Hepatic stellate cell (primary cell): Measurements from ENCODE around the gene NOP58.
"Not testable (repeated sequence)": the region's sequence is repeated elsewhere in the genome, so short reads cannot be mapped to it uniquely, and the experiment has no call there.

Experiments used
- DNase-seq: peaks from one replicate; pipeline ENCODE4 v3.0.0; 2011; ENCODE audit warnings: low spot score

The NOP58 gene

DNA sequence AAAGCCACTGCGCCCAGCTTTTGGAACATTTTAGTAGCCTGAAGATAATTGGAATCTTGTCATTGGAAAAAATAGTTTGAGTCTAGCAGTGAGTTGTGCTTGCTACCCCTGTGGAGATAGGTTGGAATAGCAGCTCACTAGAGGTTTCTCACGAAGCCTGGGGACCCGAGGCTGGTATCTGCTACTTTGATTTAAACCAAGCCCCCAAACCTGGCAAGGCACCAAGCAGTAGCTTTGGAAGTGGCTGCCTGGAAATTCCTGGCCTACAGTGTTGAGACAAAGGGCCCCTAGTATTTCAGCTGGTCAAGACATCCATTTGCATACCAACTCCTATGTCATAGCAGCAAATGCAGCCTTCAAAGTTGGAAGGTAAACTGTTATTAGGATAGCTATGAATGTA is 42.1 kb downstream of the NOP58 start:
- DNase-seq: no peak

DNA sequence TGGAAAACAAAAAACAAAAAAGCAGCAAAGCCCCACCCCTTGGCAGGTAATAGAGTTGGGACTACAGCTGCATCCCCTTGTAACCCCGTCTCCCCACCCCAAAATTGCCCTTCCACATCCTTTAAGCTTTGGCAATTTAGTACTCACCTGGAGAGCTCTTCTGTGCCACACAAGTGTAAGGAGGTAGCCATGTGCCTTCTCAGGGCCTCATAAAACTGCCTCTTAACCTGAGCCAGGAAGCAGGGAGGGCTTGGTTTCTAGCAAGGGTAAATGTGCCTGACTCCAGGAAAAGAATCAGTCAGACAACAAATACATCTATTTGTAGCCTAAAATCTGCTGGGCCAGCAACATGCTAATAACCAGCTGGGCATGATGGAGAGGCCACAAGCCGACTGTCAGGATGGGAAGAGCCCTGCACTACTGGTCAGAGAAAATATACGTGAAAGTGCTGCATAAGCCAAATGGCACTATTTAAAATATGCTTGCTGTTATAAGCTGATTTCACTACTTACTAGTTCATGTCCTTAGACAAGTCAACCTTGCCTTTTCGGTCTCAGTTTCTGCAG is 46.3 kb downstream of the NOP58 start:
- no peak for DNase-seq

DNA sequence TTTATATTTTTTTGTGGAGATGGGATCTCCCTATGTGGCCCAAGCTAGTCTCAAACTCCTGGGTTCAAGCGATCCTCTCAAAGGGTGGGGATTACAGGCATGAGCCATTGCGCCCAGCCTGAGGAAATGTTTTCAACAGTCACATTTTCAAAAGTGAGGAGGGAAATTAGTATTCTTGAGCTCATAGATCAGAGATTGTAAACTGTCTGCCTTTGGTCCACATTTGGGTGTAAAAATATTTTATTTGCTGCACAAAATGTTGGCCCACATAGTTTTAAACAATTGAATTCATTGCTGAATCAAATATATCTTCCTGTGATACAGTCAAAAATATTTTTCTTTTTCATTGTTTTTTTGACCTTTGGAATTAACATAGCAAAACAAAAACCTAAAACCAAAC is 48.6 kb downstream of the NOP58 start:
- no peak for DNase-seq

DNA sequence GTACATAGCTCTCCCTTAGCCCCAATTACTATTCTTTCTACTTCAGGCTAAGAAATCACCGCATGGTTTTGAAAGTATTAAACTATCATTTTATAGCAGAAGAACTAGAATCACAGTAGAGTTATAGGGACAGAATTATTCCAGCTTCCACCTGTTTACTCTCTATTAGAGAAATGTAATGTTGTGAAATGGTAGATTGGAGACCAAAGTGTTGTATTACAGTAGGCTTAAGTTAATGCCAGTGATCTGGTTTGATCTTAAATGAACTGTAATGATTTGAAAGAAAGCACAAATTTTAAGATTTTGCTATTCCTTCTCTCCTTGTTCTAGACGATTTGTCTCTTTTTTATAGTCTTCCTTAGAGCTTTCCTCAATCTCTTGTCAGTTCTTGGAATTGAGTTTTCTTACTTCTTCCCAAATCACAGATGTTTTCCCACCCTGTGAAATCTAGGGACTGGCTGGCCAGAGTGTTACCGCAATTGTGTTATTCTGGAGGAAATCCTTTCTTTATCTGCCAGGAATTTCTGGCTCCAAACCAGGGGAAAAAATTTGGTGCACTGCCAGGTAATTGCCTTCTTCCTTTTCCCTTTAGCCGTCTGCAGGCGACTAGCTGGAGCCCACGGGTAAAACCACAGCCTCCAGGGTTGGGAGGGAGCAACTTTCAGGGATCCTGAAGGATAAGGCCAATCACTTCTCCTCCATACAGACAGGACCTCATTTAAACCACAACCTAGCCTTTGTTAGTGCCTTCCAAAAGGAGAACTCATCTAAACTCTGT is 51.7 kb downstream of the NOP58 start:
- DNase-seq: peak; percentile 43

DNA sequence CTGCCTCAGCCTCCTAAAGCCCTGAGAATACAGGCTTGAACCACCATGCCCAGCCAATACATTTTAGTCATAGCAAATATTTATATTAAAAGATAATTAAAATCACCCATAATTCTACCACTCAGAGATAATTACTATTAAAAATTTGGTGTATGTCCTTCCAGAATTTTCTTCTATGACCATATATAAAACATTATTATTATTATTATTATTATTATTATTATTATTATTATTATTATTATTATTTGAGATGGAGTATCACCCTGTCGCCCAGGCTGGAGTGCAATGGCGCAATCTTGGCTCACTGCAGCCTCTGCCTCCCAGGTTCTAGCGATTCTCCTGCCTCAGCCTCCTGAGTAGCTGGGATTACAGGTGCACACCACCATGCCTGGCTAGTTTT is 54.8 kb downstream of the NOP58 start:
- not testable (repeated sequence) for DNase-seq

DNA sequence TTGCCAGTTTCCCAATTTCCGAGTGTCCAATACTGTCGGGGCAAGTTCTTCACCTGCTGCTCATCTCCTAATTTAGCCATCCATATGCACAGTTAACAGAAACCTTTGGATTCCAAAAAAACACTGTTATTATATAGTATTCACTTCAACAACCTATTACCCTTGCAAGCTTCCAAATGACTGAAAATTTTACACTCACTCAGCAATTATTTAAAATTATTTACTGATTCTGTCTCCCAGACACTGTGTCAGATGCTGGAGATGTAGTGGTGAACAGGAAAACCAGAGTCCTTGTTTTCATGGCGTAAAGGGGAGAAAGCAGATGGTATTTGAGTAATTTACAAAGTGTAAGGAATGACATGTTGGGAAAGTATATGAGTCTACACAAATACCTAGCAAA is 56.9 kb downstream of the NOP58 start:
- no peak for DNase-seq

DNA sequence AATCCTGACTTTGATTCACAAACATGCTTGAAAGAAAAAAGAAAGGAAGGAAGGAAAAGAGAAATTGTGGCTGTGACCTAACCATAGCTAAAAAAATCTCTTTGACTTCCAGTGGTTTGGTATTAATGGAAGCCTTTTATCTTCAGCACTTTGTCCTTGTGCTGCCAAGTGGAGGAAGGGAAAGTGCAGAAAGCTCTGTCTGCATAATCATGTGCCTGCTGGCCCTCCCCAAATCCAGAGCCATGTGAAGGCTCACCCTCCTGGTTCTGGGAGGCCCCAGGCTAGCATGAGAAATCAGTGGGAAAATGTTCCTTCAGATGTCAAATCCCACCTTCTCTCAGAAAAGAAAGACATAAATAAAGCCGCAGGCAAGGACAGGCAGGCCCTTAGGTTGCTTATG is 62.3 kb downstream of the NOP58 start:
- no peak for DNase-seq

DNA sequence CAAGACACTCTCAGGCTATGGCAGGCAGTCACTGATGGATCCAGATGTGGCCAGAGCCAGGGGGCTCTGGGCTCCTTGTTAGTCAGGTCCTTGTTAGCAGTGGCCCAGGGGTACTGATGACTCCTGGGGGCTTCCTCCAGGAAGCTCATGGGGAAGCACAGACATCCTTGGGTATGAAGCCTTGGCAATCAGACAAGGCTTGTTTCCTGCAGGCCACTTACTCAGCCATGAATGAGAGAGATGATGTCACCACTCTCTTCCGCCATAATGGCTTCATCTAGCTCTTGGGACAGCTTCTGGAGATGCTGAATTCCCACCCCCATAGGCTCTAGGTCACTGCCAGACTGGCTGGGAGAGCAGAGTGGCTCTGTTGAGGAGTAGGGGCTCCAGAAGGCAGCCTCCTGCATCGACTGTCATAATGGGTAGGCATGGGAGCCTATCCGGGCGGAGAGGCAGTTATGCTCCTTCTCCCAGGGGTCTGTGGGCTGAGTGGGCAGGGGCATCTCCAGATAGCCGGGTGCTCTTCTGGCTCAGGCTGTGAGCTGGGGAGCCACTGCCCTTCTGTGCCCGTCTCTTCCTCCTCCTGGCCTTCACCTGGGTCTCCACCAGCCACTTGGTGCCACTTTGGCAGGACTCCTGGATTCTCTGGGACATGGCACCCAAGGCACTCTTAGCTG is 70.4 kb downstream of the NOP58 start:
- no peak for DNase-seq

DNA sequence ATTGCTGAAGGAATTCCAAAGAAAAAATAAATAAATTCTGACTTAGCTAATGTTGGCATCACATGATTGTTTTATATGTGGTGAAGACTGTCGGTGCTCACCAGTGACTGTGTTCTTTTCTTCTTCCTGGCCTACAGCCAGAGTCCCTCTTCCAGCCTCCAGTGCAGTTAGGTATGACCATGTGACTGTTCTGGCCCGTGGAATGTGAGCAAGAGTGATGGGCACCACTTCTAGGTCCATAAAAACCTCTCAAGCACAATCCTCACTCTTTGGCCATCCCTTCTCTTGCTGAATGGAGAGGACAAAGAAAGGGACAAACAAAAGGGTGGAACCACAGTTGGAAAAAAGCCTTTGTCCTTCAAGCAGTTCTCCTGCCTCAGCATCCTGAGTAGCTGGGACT is 71.6 kb downstream of the NOP58 start:
- DNase-seq: no peak

DNA sequence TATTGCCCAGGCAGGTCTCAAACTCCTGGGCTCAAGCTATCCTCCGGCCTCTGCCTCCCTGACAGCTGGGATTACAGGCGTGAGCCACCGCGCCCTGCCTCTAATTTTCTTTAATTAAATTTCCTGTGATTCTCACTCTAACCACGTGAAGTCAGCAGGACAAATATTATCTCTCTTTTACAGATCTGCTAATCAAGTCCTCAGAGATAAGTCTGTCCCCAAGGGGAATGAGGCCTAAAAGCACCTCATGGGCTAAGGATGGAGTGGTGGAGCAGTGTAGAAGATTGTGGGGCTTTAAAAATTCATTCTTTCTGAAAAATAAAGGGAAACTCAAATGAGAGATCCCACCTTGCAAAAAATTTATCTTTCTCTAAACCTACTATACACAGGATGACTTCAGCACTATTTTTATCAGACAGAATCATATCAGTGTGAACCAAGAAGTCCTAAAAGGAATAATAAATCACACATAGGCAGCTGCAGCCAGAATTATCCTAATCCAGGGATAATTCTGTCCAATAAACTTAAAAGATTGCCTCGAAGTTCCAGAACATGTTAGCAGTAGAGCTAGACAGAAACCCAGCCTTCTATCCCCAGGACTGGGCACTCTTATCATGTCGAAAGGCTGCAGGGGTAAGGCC is 72.3 kb downstream of the NOP58 start:
- DNase-seq: no peak

DNA sequence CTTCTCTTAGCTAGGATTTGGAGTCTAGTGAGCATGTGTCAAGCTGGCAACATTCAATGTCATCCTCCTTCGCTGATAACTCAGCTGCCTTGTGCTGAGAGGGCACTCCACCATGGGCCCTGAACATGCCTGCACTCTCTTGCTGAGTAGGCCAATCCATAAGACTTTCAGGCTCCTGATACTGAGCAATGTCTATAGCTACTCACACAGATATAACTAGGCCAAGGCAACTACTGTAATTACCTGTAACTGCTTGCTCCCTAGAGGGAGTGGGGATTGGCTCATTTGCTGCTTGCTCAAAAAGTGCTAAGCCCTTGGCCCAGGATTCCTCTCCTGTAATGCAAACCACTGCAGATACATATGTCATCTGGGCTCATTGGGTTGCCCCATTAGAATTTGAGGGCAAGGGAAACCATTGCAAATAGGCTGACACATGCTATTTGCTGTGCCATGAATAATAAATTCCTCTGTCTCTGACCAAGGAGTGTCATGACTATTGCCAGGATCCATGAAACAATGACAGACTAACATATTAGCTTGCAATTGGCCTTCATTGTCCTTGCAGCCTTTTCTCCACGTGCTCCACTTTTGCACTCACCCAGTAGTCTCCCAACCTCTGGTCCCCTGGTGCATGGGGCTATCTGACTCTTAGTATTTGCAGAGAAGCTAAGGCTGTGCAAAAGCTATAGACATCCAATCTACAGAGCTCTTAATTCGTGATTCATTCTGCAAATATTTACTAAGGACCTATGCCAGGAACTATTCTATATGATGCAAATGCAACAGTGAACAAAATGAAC is 73.7 kb downstream of the NOP58 start:
- DNase-seq: peak; percentile 26

DNA sequence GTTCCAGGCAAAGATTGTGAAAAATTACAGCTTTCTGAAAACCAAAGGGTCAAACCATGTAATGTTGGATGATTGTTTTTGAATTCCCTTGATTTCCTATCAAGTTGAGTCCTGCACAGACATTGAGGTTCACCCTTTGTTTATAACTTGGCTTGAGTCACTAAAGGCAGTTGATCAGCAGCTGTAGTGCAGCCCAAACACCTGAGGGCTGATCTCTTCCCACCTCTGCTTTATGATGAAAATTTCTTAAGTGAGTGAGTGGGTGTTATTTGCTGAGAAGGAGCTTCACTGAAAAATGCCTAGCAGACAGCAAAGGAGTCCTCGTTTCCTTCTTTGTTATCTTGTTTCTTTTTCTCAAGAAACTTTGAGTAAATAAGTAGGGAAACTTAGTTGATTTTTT is 78.6 kb downstream of the NOP58 start:
- DNase-seq: no peak

DNA sequence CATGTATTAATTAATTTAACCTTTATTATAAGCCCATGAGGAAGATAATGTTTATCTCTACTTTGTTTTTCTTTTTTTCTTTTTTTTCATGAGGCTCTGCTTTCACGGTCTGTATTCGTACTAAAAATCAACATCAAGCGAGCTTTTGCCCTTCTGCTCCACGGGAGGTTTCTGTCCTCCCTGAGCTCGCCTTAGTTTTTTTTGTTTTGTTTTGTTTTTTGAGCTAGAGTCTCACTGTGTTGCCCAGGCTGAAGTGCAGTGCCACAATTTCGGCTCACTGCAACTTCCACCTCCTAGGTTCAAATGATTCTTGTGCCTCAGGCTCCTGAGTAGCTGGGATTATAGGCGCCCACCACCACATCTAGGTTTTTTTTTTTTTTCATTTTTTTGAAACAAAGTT is 80.6 kb downstream of the NOP58 start:
- DNase-seq: no peak
